T-cell (primary cell): ENCODE measurements around the gene PTCHD4. TPM values are rescaled to one million over a fixed set of nuclear protein-coding genes. Genes with fewer than 3 reads are reported as not detected.

Source experiments
- ATAC-seq, 4 experiments: fragments of 200-7000 bp in 3 of 4; fragments of 150-1000 bp in 1 of 4; cut with Tn5 transposase; replicated peaks in 1 of 4; 1 replicate in 3 of 4; 2 replicates in 1 of 4; pipeline ENCODE4 v1.10.0; 2021; ENCODE audit warnings: moderate library complexity in 3 of 4, mild to moderate bottlenecking in 2 of 4, moderate number of reproducible peaks in 1 of 4
- CTCF ChIA-PET, 2 donors: fragments of 300-600 bp; sonication (Branson Sonifier 250); formaldehyde crosslinking; loops; one replicate each; lab custom pipeline; 2022; ENCODE audit warnings: antibody characterized with exemption in 2 of 2; lab: Charles Lee
- POLR2A ChIA-PET, 2 donors: fragments of 300-600 bp; sonication (Branson Sonifier 250); formaldehyde crosslinking; loops; one replicate each; lab custom pipeline; 2022; ENCODE audit warnings: antibody characterized with exemption in 2 of 2; lab: Charles Lee
- DNase-seq, 35 experiments: peaks; one replicate each; pipeline versions ENCODE4 v3.0.0 to v3.0.0-alpha.2; 2013 to 2023
- H3K27ac ChIP-seq: one replicate; pipeline ENCODE4 v1.5.1; 2013; ENCODE audit warnings: low read length
- H3K27me3 ChIP-seq, 2 experiments: replicated peaks in 1 of 2; 1 replicate in 1 of 2; 2 replicates in 1 of 2; pipeline versions ENCODE4 v1.6.1 to v1.7.0; 2013; ENCODE audit warnings: low read length in 1 of 2, mixed read lengths in 1 of 2; ENCODE audit not compliant: control insufficient read depth in 2 of 2, insufficient read depth in 2 of 2; ENCODE audit errors: extremely low read depth in 1 of 2
- H3K36me3 ChIP-seq, 2 donors: 1 replicate in 1 of 2; 2 replicates in 1 of 2; pipeline versions ENCODE4 v1.6.1 to v1.7.0; 2013; ENCODE audit warnings: low read length in 1 of 2; ENCODE audit not compliant: control insufficient read depth in 2 of 2, insufficient read depth in 1 of 2; ENCODE audit errors: extremely low read depth in 1 of 2
- H3K4me1 ChIP-seq, 2 experiments: 1 replicate in 1 of 2; 2 replicates in 1 of 2; pipeline versions ENCODE4 v1.6.1 to v1.7.0; 2013; ENCODE audit warnings: low read length in 2 of 2, mixed read lengths in 1 of 2; ENCODE audit not compliant: insufficient read depth in 2 of 2, control insufficient read depth in 1 of 2; ENCODE audit errors: extremely low read depth in 1 of 2
- H3K4me3 ChIP-seq, 2 donors: 1 replicate in 1 of 2; 2 replicates in 1 of 2; pipeline versions ENCODE4 v1.5.1 to v1.7.0; 2013; ENCODE audit warnings: mild to moderate bottlenecking in 2 of 2, low read length in 1 of 2, moderate library complexity in 1 of 2; ENCODE audit not compliant: control insufficient read depth in 1 of 2; ENCODE audit errors: extremely low read depth in 1 of 2
- H3K9me3 ChIP-seq: 2 replicates; pipeline ENCODE4 v1.7.0; 2013
- H3K27ac Mint-ChIP-seq, 2 donors: one replicate each; pipeline ENCODE4 v1.8.0; 2020 to 2021; ENCODE audit warnings: mild to moderate bottlenecking in 2 of 2, mixed read lengths in 2 of 2
- H3K27me3 Mint-ChIP-seq, 2 donors: one replicate each; pipeline ENCODE4 v1.8.0; 2021 to 2022; ENCODE audit warnings: mixed read lengths in 2 of 2
- H3K36me3 Mint-ChIP-seq: one replicate; pipeline ENCODE4 v1.8.0; 2021; ENCODE audit warnings: mixed read lengths
- H3K4me1 Mint-ChIP-seq, 3 donors: one replicate each; pipeline ENCODE4 v1.8.0; 2020 to 2022; ENCODE audit warnings: mixed read lengths in 3 of 3, mild to moderate bottlenecking in 1 of 3
- H3K4me3 Mint-ChIP-seq, 3 donors: one replicate each; pipeline ENCODE4 v1.8.0; 2020 to 2022; ENCODE audit warnings: mild to moderate bottlenecking in 3 of 3, mixed read lengths in 3 of 3, moderate library complexity in 3 of 3
- H3K9me3 Mint-ChIP-seq, 3 donors: one replicate each; pipeline ENCODE4 v1.8.0; 2020 to 2022; ENCODE audit warnings: mixed read lengths in 3 of 3
- WGBS: methylation state at CpG from one replicate; pipeline ENCODE4 v1.1.5; 2013; ENCODE audit warnings: missing lambda C conversion rate; ENCODE audit not compliant: insufficient coverage; 5-methylcytosine and 5-hydroxymethylcytosine counted together
- total RNA-seq, 35 experiments: library from RNA in 6 of 35; stranded (reverse) in 6 of 35; fragments of 120-200 nt in 1 of 35; gene quantifications; one replicate each; pipeline versions ENCODE4 v1.2.1 to v1.2.4 and lab custom pipeline; 2013 to 2026

PTCHD4 gene
- total RNA-seq, 5 donors from 2014 or later (not counting 1 experiment from before 2014, with no cell fraction given): not detected

DNA sequence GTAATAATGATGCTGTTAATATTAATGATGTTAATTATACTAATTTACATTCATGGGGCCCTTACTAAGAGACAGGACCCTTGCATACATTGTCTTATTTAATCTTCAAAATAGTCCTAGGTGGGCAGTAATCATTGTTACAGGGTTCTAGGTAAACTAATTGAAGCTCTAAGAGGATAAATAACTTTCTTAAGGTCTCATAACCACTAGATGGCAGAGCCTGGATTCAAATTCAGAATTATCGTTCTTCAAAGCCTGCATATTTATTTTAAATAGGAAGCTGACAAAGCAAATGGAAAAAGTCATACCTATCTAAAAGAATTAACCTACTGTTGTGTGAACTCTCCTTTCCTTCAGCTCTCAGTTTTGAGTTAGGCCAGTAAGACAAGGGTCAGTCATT is 23.5 kb downstream of the PTCHD4 start:
- DNase-seq (no peak), ATAC-seq (no peak)
- Mint-ChIP-seq H3K9me3 (no peaks in the 10 kb centered on the region), H3K27ac (no peak overlapping the region), H3K4me1 (no peaks in the 10 kb centered on the region), H3K27me3 (no peaks in the 10 kb centered on the region), H3K36me3 (no peaks in the 10 kb centered on the region), H3K4me3 (no peak overlapping the region)
- no CpG with 5 or more reads among the region's 1 CpG for WGBS
- Histone ChIP-seq H3K4me3 (no peak overlapping the region), H3K9me3 (no peaks in the 10 kb centered on the region), H3K4me1 (no peaks in the 10 kb centered on the region), H3K27me3 (no peaks in the 10 kb centered on the region), H3K27ac (no peak overlapping the region), H3K36me3 (no peaks in the 10 kb centered on the region)
- POLR2A ChIA-PET: no interaction called here
- CTCF ChIA-PET: interaction anchor here in 1 of 2 donors (0.5 kb wide), 1 partner anchor 307 kb away, joined by 5 read pairs; no protein-coding TSS in a partner anchor

DNA sequence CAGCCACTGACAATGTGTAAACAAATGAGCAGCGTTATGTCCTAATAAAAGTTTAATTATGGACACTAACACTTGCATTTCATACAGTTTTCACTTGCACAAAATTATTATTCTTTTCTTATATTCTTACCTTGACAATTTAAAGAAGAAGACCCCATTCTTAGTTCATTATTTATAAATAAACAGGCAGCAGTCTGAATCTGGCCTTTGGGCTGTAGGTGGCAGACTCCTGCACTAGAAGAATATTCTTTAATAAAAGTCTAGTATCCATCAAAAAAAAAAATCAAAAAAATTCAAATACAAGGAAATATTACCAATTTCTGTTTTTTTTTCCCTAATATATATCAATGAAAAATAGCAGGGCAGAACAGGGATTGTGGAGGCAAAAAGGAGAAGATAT is 24.8 kb downstream of the PTCHD4 start:
- ChIA-PET CTCF (no interaction called here), POLR2A (no interaction called here)

DNA sequence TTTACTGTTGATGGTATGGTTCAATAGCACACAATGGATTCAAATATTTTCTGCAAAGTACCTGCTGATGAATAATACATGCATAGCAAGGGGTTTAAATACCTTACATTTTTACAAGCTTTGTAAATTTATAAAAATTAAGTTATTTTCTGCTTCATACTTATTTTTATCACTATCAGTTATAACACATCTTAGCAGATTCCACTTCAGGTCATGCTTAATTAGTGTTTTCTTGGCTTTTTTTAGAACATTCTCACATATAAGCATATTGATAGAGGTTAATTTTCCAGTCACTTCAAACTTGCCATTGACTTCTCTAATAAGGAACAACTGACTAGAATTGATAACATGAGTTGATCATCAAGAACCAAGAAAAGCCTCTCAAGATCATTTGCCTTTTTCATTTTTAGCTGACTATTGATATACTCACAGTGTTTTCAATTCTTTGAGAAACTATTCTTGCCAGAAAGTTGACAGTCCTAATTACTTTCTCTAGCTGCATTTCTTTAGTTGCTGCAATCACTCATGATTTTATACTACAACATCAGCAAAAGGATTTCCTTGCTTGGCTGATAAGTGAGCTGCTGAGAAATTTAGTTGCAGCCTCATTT is 25.8 kb downstream of the PTCHD4 start:
- CTCF ChIA-PET: no interaction called here

More for the DNA sequence above, 24.8 kb downstream of the PTCHD4 start:
- DNase-seq: no peak
- Histone ChIP-seq H3K9me3 (no peaks in the 10 kb centered on the region), H3K4me1 (no peaks in the 10 kb centered on the region), H3K36me3 (no peaks in the 10 kb centered on the region), H3K27me3 (no peaks in the 10 kb centered on the region), H3K4me3 (no peak overlapping the region), H3K27ac (no peak overlapping the region)
- no peaks in the 10 kb centered on the region for H3K27me3 Mint-ChIP-seq
- H3K4me3 Mint-ChIP-seq: no peak overlapping the region
- no peaks in the 10 kb centered on the region for H3K9me3 Mint-ChIP-seq
- no peaks in the 10 kb centered on the region for H3K36me3 Mint-ChIP-seq
- ATAC-seq: no peak
- no CpG with 5 or more reads among the region's 1 CpG for WGBS
- H3K4me1 Mint-ChIP-seq: no peaks in the 10 kb centered on the region
- H3K27ac Mint-ChIP-seq: no peak overlapping the region

DNA sequence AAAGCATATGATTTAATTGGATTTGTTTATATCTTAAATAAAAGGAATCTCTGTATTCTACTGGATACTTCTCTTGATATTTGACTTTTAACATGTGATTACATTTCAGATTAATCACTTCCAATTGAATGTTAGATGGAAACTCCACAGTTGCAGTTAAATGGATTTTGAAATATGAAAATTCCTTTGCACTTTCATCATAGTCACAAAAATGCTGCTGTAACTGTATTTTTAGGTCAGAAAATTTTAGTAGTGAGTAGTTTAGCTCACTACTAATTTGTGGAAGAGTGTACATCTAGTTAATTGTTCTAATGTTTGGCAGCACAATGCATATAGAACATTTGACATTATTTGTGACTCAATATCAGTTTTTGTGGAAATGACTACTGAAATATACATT is 26.8 kb downstream of the PTCHD4 start:
- Histone ChIP-seq H3K4me1 (no peaks in the 10 kb centered on the region), H3K4me3 (no peak overlapping the region), H3K9me3 (no peaks in the 10 kb centered on the region), H3K27me3 (no peaks in the 10 kb centered on the region), H3K36me3 (no peaks in the 10 kb centered on the region), H3K27ac (no peak overlapping the region)
- CTCF ChIA-PET: no interaction called here
- no peaks in the 10 kb centered on the region for H3K36me3 Mint-ChIP-seq
- POLR2A ChIA-PET: interaction anchor here in 1 of 2 donors (0.6 kb wide), 1 partner anchor 38 kb away, joined by 3 read pairs; no protein-coding TSS in a partner anchor
- DNase-seq (no peak), ATAC-seq (no peak)
- H3K4me3 Mint-ChIP-seq: no peak overlapping the region
- no peaks in the 10 kb centered on the region for H3K27me3 Mint-ChIP-seq
- no peak overlapping the region for H3K27ac Mint-ChIP-seq
- H3K4me1 Mint-ChIP-seq: no peaks in the 10 kb centered on the region
- H3K9me3 Mint-ChIP-seq: no peaks in the 10 kb centered on the region

More for the DNA sequence above, 25.8 kb downstream of the PTCHD4 start:
- Histone ChIP-seq H3K4me3 (no peak overlapping the region), H3K4me1 (no peaks in the 10 kb centered on the region), H3K27me3 (no peaks in the 10 kb centered on the region), H3K27ac (no peak overlapping the region), H3K36me3 (no peaks in the 10 kb centered on the region), H3K9me3 (no peaks in the 10 kb centered on the region)
- ATAC-seq (no peak), DNase-seq (no peak)
- POLR2A ChIA-PET: interaction anchor here in 1 of 2 donors (0.6 kb wide), 1 partner anchor 1240 kb away, joined by 3 read pairs; no protein-coding TSS in a partner anchor
- no peaks in the 10 kb centered on the region for H3K4me1 Mint-ChIP-seq
- H3K27ac Mint-ChIP-seq: no peak overlapping the region
- H3K27me3 Mint-ChIP-seq: no peaks in the 10 kb centered on the region
- no peaks in the 10 kb centered on the region for H3K9me3 Mint-ChIP-seq
- H3K36me3 Mint-ChIP-seq: no peaks in the 10 kb centered on the region
- no peak overlapping the region for H3K4me3 Mint-ChIP-seq

DNA sequence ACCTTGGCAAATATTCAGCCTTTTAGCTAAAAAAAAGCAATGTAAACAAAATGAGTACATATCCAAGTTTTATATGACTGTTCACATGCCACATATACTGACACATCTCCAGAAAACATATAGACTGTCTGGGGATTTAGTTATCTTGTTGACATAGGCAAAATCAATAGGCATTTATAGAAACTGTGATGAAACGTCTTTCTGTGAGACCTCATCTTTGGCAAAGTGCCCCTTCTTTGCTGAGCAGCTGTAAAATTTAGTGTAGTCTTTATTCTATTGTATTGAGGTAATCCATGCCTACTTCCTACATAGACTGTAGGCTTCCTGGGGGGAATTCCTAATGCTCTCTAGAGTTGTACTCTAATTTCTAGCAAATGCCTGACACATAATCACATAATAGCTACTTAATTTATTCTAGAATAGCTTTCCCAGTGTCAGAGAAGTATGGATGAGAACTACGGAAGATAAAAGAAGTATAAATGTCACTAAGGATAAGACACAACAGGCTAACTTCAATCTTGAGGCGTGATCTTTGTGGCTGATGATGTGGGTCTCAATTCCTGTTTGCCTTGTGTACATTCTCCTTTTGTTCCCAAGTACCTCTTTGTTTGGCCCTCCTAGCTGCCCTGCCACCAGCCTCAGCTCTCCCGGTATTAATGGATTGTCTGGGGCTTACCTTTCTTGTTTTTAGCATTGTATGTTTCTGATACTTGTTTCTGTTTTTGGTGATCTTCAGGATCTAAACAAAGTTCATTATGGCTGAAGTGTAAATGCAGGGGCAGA is 30.6 kb downstream of the PTCHD4 start:
- WGBS: no CpG with 5 or more reads among the region's 4 CpGs
- H3K4me3 ChIP-seq: no peak overlapping the region
- ChIA-PET POLR2A (no interaction called here), CTCF (interaction anchor here in 1 of 2 donors (0.5 kb wide), 1 partner anchor 18 kb away, joined by 7 read pairs; no protein-coding TSS in a partner anchor)
- H3K4me1 ChIP-seq: no peaks in the 10 kb centered on the region
- Mint-ChIP-seq H3K36me3 (no peaks in the 10 kb centered on the region), H3K4me3 (no peak overlapping the region), H3K9me3 (no peaks in the 10 kb centered on the region), H3K27ac (no peak overlapping the region), H3K27me3 (no peaks in the 10 kb centered on the region), H3K4me1 (no peaks in the 10 kb centered on the region)
- no peak for DNase-seq
- H3K27me3 ChIP-seq: no peaks in the 10 kb centered on the region
- no peak for ATAC-seq
- H3K27ac ChIP-seq: no peak overlapping the region
- H3K36me3 ChIP-seq: no peaks in the 10 kb centered on the region
- no peaks in the 10 kb centered on the region for H3K9me3 ChIP-seq

DNA sequence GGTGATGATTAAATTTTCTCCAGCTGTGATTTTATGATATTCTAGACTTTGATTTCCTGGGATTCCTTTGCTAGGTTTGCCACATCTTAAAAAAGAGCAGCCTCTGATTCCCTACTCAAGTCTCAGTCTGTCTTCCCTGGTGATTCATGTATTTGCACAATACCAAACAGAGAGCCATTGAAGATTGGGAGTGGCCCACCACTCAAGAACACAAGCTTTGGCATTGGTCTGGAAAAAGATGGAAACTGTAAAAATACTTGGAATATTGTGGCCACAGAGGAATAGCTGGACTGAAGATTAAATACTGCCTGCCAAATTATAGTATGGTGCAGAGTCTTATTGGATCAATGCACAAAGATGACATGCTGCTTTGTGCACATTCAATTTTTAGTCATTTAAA is 32.9 kb downstream of the PTCHD4 start:
- peaks cover 0 to 7% of the 10 kb centered on the region in 2 donors for H3K27me3 Mint-ChIP-seq
- no peaks in the 10 kb centered on the region for H3K4me1 Mint-ChIP-seq
- Histone ChIP-seq H3K27ac (no peak overlapping the region), H3K27me3 (no peaks in the 10 kb centered on the region), H3K4me3 (no peak overlapping the region), H3K9me3 (no peaks in the 10 kb centered on the region), H3K4me1 (no peaks in the 10 kb centered on the region), H3K36me3 (no peaks in the 10 kb centered on the region)
- ATAC-seq: no peak
- H3K27ac Mint-ChIP-seq: no peak overlapping the region
- DNase-seq: no peak
- H3K4me3 Mint-ChIP-seq: no peak overlapping the region
- ChIA-PET POLR2A (no interaction called here), CTCF (no interaction called here)
- H3K9me3 Mint-ChIP-seq: no peaks in the 10 kb centered on the region
- no peaks in the 10 kb centered on the region for H3K36me3 Mint-ChIP-seq
